SU-DHL-6 (cell line): ENCODE results near the gene CLIP4.
"Not testable (repeated sequence)": the region's sequence is repeated elsewhere in the genome, so short reads cannot be mapped to it uniquely, and the experiment has no call there.

ENCODE experiments used
- H2AFZ ChIP-seq: fragments of 200-600 bp; sonication (generic); 2 replicates; pipeline ENCODE4 v1.6.1; 2014; ENCODE audit warnings: low read depth, mild to moderate bottlenecking, moderate library complexity, mixed read lengths, antibody characterized with exemption, low read length; ENCODE audit not compliant: severe bottlenecking
- H3F3A ChIP-seq: fragments of 200-600 bp; shearing (Covaris generic); 2 replicates; pipeline ENCODE4 v1.6.0; 2016; ENCODE audit warnings: antibody characterized with exemption, mild to moderate bottlenecking; ENCODE audit not compliant: insufficient read depth
- H3K27ac ChIP-seq: fragments of 200-600 bp; sonication (generic); 2 replicates; pipeline ENCODE4 v1.5.1; 2016; ENCODE audit warnings: low read depth, mild to moderate bottlenecking, low read length, moderate library complexity, mixed read lengths
- H3K27me3 ChIP-seq: fragments of 200-600 bp; sonication (generic), shearing (Covaris generic); 2 replicates; pipeline ENCODE4 v1.6.0; 2014; ENCODE audit warnings: mild to moderate bottlenecking, low read length
- H3K36me3 ChIP-seq: fragments of 200-600 bp; sonication (generic); 2 replicates; pipeline ENCODE4 v1.6.1; 2014; ENCODE audit warnings: mild to moderate bottlenecking, low read length, mixed read lengths
- H3K4me2 ChIP-seq: fragments of 300-600, 200-600 bp; shearing (Covaris generic), sonication (generic); 2 replicates; pipeline ENCODE4 v1.6.0; 2014; ENCODE audit warnings: low read length, low read depth, mild to moderate bottlenecking; ENCODE audit not compliant: poor library complexity, severe bottlenecking
- H3K4me3 ChIP-seq: fragments of 200-600 bp; sonication (generic); 2 replicates; pipeline ENCODE4 v1.5.1; 2014; ENCODE audit warnings: antibody characterized with exemption, low read length, mild to moderate bottlenecking, mixed read lengths; ENCODE audit not compliant: insufficient read depth, poor library complexity, severe bottlenecking
- H3K79me2 ChIP-seq: fragments of 200-600 bp; sonication (generic); 2 replicates; pipeline ENCODE4 v1.6.1; 2014; ENCODE audit warnings: mild to moderate bottlenecking, low read length, moderate library complexity; ENCODE audit not compliant: insufficient read depth
- H3K9ac ChIP-seq: fragments of 200-600 bp; sonication (generic); 2 replicates; pipeline ENCODE4 v1.7.0; 2014; ENCODE audit warnings: mild to moderate bottlenecking, low read length
- H3K9me2 ChIP-seq: fragments of 200-600 bp; sonication (generic); replicated peaks from 2 replicates; pipeline ENCODE4 v1.6.1; 2014; ENCODE audit warnings: low read length; ENCODE audit not compliant: insufficient read depth
- H3K9me3 ChIP-seq: fragments of 200-600 bp; sonication (generic); 2 replicates; pipeline ENCODE4 v1.6.1; 2014; ENCODE audit warnings: low read length, mixed read lengths; ENCODE audit not compliant: insufficient read depth
- H4K20me1 ChIP-seq: fragments of 200-600 bp; sonication (generic); 2 replicates; pipeline ENCODE4 v1.6.1; 2014; ENCODE audit warnings: low read depth, mild to moderate bottlenecking, antibody characterized with exemption, low read length, moderate library complexity, mixed read lengths
- CTCF ChIP-seq: fragments of 200-600 bp; sonication (generic); IDR thresholded peaks from one replicate; pipeline ENCODE4 v1.5.1; 2017; ENCODE audit warnings: antibody characterized with exemption, mild to moderate bottlenecking, low read length, moderate library complexity; ENCODE audit not compliant: insufficient read depth, poor library complexity, severe bottlenecking
- EZH2phosphoT487 ChIP-seq: fragments of 200-600 bp; sonication (generic), shearing (Covaris generic); conservative IDR thresholded peaks from 2 replicates; pipeline ENCODE4 v1.6.1; 2018; ENCODE audit warnings: mild to moderate bottlenecking, antibody characterized with exemption, low read length, moderate library complexity, mixed read lengths

Gene CLIP4

GRCh38 chr2:29080886-29081743 is 34.1 kb upstream of the CLIP4 start:
- no peak overlapping the region for H2AFZ ChIP-seq
- no peaks in the 10 kb centered on the region for H3K36me3 ChIP-seq
- H3K9me3 ChIP-seq: peaks cover 24% of the 10 kb centered on the region
- no peaks in the 10 kb centered on the region for H3K9me2 ChIP-seq
- no peak overlapping the region for H3K4me3 ChIP-seq
- H3K27ac ChIP-seq: no peak overlapping the region
- no peaks in the 10 kb centered on the region for H3F3A ChIP-seq
- TF ChIP-seq EZH2phosphoT487: no peak
- no peak for TF ChIP-seq CTCF
- H3K4me2 ChIP-seq: no peak overlapping the region
- H3K9ac ChIP-seq: no peak overlapping the region
- no peaks in the 10 kb centered on the region for H3K27me3 ChIP-seq
- no peaks in the 10 kb centered on the region for H4K20me1 ChIP-seq
- H3K79me2 ChIP-seq: no peaks in the 10 kb centered on the region

GRCh38 chr2:29082804-29083495 is 32.3 kb upstream of the CLIP4 start:
- H3K9ac ChIP-seq: no peak overlapping the region
- H3K27ac ChIP-seq: no peak overlapping the region
- no peaks in the 10 kb centered on the region for H3F3A ChIP-seq
- no peak overlapping the region for H3K4me3 ChIP-seq
- no peak for TF ChIP-seq CTCF
- no peak for TF ChIP-seq EZH2phosphoT487
- no peaks in the 10 kb centered on the region for H3K9me2 ChIP-seq
- no peaks in the 10 kb centered on the region for H3K36me3 ChIP-seq
- no peaks in the 10 kb centered on the region for H4K20me1 ChIP-seq
- no peak overlapping the region for H2AFZ ChIP-seq
- no peak overlapping the region for H3K4me2 ChIP-seq
- H3K79me2 ChIP-seq: no peaks in the 10 kb centered on the region
- H3K9me3 ChIP-seq: peaks cover 24% of the 10 kb centered on the region
- no peaks in the 10 kb centered on the region for H3K27me3 ChIP-seq

- peaks cover 18% of the 10 kb centered on the region for H3K9me3 ChIP-seq
- TF ChIP-seq EZH2phosphoT487 (no peak), CTCF (no peak)
- H3F3A ChIP-seq: no peaks in the 10 kb centered on the region
- no peaks in the 10 kb centered on the region for H3K9me2 ChIP-seq
- no peak overlapping the region for H3K4me3 ChIP-seq
- H3K9ac ChIP-seq: no peak overlapping the region
- H3K27ac ChIP-seq: no peak overlapping the region
- H2AFZ ChIP-seq: no peak overlapping the region
- H4K20me1 ChIP-seq: no peaks in the 10 kb centered on the region
- H3K4me2 ChIP-seq: no peak overlapping the region
- H3K79me2 ChIP-seq: no peaks in the 10 kb centered on the region
- H3K36me3 ChIP-seq: no peaks in the 10 kb centered on the region
- H3K27me3 ChIP-seq: no peaks in the 10 kb centered on the region
Measured at GRCh38 chr2:29084554-29084953, 30.7 kb upstream of the CLIP4 start.

- not testable (repeated sequence) for H3K79me2 ChIP-seq, H3K9me3 ChIP-seq, H3K9ac ChIP-seq, H3K4me3 ChIP-seq, H2AFZ ChIP-seq, H3K27me3 ChIP-seq, H3K4me2 ChIP-seq, H3K9me2 ChIP-seq, H3F3A ChIP-seq, H3K36me3 ChIP-seq, H4K20me1 ChIP-seq, H3K27ac ChIP-seq
Measured at GRCh38 chr2:29090311-29090710, 24.9 kb upstream of the CLIP4 start.
